ENCODE results near the gene USP48.

USP48 gene

DNA sequence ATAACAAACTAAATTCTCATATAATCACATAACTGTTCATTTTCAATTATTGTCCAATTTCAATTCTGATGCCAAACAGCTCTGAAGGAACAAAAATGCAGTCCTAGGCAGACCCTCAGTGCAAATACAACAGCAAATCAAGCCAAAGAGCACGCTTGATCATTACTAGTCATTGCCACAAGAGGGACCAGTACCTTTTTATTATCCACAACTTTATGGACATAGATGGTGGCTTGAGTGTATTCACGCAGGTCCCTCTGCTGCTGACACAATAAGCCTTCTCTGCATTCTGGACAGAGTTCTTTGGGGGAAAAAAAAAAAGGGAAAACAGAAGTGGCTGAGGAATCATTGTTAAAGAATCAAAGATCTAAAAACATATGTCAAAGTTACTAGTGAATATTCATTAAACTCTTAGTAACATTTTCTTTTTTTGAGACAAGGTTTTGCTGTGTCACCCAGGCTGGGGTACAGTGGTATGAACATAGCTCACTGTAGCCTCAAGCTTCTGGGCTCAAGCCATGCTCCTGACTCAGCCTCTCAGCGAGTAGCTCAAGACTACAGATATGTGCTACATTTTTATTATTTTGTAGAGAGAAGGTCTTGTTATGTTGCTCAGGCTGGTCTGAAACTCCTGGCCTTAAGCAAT lies 79.5 kb downstream of the USP48 start:
- Histone ChIP-seq H3K4me1 (ENCODE audit: insufficient read depth, low read length) (peaks cover 17% of the 10 kb centered on the region; the same call in 1 of the 2 replicates), H3K27me3 (ENCODE audit: insufficient read depth, low read length) (no peaks in the 10 kb centered on the region), H3K9me3 (ENCODE audit: insufficient read depth, low read depth, low read length) (no peaks in the 10 kb centered on the region), H3K36me3 (ENCODE audit: insufficient read depth, low read depth, low read length) (peaks cover 65% of the 10 kb centered on the region), H3K4me3 (ENCODE audit: low read length) (no peak overlapping the region), H3K27ac (ENCODE audit: low read length) (no peak overlapping the region), H3K9ac (ENCODE audit: low read depth, low read length) (no peak overlapping the region)

DNA sequence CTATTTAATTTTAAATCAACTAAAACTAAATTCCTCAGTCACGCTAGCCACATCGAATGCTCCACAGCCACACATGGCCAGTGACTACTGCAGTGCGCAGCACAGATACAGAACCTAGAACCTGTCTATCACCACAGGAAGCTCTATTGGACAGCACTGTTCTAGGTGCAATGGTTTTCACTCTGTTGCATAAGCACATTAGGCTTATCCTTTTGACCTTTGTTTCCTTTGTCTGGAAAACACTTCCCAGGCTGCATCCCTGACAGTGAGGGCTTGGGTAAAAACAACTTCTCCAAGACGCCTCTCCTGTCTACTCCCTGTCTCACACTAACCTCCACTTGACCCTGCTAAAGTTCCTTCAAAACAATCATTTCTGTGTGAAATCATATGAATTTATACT lies 80.2 kb downstream of the USP48 start:
- Histone ChIP-seq H3K27me3 (ENCODE audit: insufficient read depth, low read length) (no peaks in the 10 kb centered on the region), H3K4me1 (ENCODE audit: insufficient read depth, low read length) (peaks cover 16% of the 10 kb centered on the region; the same call in 1 of the 2 replicates), H3K9ac (ENCODE audit: low read depth, low read length) (no peak overlapping the region), H3K36me3 (ENCODE audit: insufficient read depth, low read depth, low read length) (peaks cover 66% of the 10 kb centered on the region), H3K27ac (ENCODE audit: low read length) (no peak overlapping the region), H3K9me3 (ENCODE audit: insufficient read depth, low read depth, low read length) (no peaks in the 10 kb centered on the region), H3K4me3 (ENCODE audit: low read length) (no peak overlapping the region)

DNA sequence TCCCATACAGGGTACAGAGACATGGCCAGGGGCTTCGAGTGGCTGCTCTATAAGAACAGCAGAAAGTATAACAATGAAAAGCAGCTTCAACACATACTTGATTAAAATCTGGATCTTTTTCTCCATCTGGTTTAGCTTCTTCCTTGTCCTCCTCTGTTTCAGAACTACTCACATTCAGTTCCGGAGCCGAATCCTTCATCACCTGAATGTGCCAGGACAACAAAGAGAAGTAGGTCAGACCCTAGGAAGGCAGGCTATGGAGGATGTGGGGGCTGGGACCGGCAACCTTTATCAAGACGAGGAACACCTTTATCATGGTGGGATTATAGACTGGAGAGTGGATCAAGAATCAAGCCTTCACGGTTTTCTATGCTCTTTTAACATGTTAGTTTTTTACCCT lies 81.5 kb downstream of the USP48 start:
- no peaks in the 10 kb centered on the region for H3K9me3 ChIP-seq (ENCODE audit: insufficient read depth, low read depth, low read length)
- no peak overlapping the region for H3K27ac ChIP-seq (ENCODE audit: low read length)
- no peak overlapping the region for H3K4me3 ChIP-seq (ENCODE audit: low read length)
- H3K4me1 ChIP-seq (ENCODE audit: insufficient read depth, low read length), result peaks cover 4% of the 10 kb centered on the region; the same call in 1 of the 2 replicates
- no peaks in the 10 kb centered on the region for H3K27me3 ChIP-seq (ENCODE audit: insufficient read depth, low read length)
- H3K36me3 ChIP-seq (ENCODE audit: insufficient read depth, low read depth, low read length), result peaks cover 68% of the 10 kb centered on the region
- no peak overlapping the region for H3K9ac ChIP-seq (ENCODE audit: low read depth, low read length)

DNA sequence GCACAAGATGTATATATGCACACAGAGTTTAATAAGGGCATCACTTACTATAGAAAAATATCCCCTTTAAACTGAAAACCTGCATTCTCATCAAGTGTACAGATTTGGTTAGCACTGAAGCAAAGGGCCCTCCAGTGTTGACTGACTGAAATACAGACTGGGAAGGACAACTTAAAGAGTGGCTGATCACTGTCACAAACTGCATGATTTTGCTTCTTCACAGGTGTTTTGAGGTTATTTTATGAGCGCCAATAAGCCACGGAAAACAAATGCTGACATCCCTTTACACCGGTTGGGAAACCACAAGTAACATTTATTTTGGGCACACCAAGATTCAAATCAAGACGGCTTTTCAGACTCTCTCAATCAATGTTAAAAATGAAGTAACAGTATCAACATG lies 82.9 kb downstream of the USP48 start:
- no peak overlapping the region for H3K27ac ChIP-seq (ENCODE audit: low read length)
- H3K27me3 ChIP-seq (ENCODE audit: insufficient read depth, low read length), result no peaks in the 10 kb centered on the region
- no peak overlapping the region for H3K4me3 ChIP-seq (ENCODE audit: low read length)
- H3K36me3 ChIP-seq (ENCODE audit: insufficient read depth, low read depth, low read length), result peaks cover 68% of the 10 kb centered on the region
- peaks cover 2% of the 10 kb centered on the region; the same call in 1 of the 2 replicates for H3K4me1 ChIP-seq (ENCODE audit: insufficient read depth, low read length)
- no peak overlapping the region for H3K9ac ChIP-seq (ENCODE audit: low read depth, low read length)
- H3K9me3 ChIP-seq (ENCODE audit: insufficient read depth, low read depth, low read length), result no peaks in the 10 kb centered on the region

DNA sequence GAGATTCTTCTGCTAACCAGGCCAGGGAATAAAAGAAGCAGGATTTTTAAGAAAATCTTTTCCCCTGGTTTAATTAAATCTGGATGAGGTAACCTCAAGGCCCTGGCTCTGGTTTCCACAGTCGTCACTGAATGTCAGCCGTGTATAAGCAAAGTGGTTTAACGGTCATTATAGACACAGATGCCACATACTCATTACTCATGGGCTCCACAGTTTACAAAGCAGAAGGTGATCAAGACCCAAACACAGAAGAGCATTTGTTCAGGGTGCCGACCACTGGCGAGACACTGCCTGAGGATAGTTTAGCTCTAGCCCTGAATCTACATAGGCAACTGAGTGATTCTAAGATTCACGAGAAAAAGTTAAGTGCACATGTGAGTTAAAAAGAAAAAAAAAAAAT lies 86.0 kb downstream of the USP48 start:
- Histone ChIP-seq H3K4me3 (ENCODE audit: low read length) (no peak overlapping the region), H3K27me3 (ENCODE audit: insufficient read depth, low read length) (no peaks in the 10 kb centered on the region), H3K36me3 (ENCODE audit: insufficient read depth, low read depth, low read length) (peaks cover 66% of the 10 kb centered on the region)

DNA sequence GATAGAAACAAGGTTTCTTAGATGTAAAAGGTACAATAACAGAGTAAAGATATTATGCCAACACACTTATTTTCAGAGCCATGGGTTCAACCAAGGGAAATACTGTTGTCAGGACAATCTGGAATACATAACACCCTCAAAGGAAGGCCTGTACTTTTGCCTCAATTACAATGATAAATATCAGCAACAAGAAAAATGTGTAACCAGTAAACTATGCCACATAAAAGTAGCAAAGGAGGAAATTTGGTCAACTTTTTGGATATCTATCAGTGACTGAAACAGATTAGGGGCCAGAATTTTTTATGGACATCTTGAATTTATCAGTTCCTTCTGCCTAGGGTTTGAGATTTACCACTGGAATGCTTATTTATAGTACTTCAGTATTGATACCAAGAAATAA lies 89.2 kb downstream of the USP48 start:
- Histone ChIP-seq H3K9me3 (ENCODE audit: insufficient read depth, low read depth, low read length) (no peaks in the 10 kb centered on the region), H3K27ac (ENCODE audit: low read length) (no peak overlapping the region), H3K4me3 (ENCODE audit: low read length) (no peak overlapping the region), H3K4me1 (ENCODE audit: insufficient read depth, low read length) (no peaks in the 10 kb centered on the region), H3K36me3 (ENCODE audit: insufficient read depth, low read depth, low read length) (peaks cover 74% of the 10 kb centered on the region), H3K27me3 (ENCODE audit: insufficient read depth, low read length) (no peaks in the 10 kb centered on the region), H3K9ac (ENCODE audit: low read depth, low read length) (no peak overlapping the region)

More for the DNA sequence above, 86.0 kb downstream of the USP48 start:
- no peaks in the 10 kb centered on the region for H3K9me3 ChIP-seq (ENCODE audit: insufficient read depth, low read depth, low read length)
- H3K27ac ChIP-seq (ENCODE audit: low read length), result no peak overlapping the region
- no peaks in the 10 kb centered on the region for H3K4me1 ChIP-seq (ENCODE audit: insufficient read depth, low read length)
- H3K9ac ChIP-seq (ENCODE audit: low read depth, low read length), result no peak overlapping the region

DNA sequence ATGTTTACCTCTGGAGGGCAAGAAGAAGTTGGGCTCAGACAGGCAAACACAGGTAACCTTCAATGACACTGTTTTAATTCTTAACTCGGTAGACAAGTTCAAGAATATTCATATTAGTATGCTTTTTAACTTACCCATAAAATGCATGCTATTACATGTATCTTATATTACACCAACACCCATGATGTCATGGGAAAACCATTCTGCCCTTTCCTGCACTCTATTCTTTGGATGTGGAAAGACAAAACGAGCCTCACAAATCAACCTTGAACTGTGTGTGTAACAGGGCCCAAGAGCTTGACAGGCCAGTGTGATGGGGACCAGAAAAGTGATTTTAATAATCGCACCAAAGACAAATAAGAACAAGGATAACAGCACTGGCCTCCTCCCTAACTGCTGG lies 91.2 kb downstream of the USP48 start:
- peaks cover 74% of the 10 kb centered on the region for H3K36me3 ChIP-seq (ENCODE audit: insufficient read depth, low read depth, low read length)
- H3K4me1 ChIP-seq (ENCODE audit: insufficient read depth, low read length), result peaks cover 4% of the 10 kb centered on the region; the same call in 1 of the 2 replicates
- H3K27ac ChIP-seq (ENCODE audit: low read length), result no peak overlapping the region
- no peak overlapping the region for H3K4me3 ChIP-seq (ENCODE audit: low read length)
- no peaks in the 10 kb centered on the region for H3K9me3 ChIP-seq (ENCODE audit: insufficient read depth, low read depth, low read length)
- no peaks in the 10 kb centered on the region for H3K27me3 ChIP-seq (ENCODE audit: insufficient read depth, low read length)
- H3K9ac ChIP-seq (ENCODE audit: low read depth, low read length), result no peak overlapping the region

DNA sequence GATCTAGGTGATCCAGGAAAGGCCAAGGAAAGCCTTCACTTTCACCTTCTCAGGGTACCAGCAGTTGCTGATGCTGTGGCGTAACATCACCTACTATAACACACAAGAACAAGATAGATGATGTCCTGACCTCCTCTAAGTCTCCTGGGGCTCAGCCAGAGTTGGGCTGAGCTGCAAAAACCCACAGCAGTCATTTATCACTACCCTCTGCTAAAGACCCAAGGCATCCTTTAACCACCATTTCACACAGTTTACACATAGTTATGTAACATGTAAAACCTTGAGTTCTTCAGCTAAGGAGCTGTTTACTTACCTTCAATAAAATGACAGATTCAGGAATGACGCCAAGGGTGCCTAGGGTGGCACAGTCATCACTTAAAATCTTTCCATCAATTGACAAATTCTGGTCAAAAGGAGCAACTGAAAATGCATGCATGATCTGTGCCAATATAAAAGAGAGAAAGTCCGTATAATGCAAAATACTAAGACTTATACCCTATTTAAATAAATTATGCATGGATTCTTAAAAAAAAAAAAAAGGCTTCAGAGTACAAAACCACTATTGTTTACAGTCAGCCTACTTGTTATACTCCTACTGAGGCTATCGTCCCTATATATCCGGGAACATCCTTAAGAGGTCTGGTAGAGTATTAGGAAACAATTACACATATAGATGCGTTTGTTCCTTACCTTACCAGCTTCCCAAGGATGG lies 93.1 kb downstream of the USP48 start:
- H3K27me3 ChIP-seq (ENCODE audit: insufficient read depth, low read length), result no peaks in the 10 kb centered on the region
- H3K4me1 ChIP-seq (ENCODE audit: insufficient read depth, low read length), result peaks cover 4% of the 10 kb centered on the region; the same call in 1 of the 2 replicates
- H3K4me3 ChIP-seq (ENCODE audit: low read length), result no peak overlapping the region
- no peak overlapping the region for H3K9ac ChIP-seq (ENCODE audit: low read depth, low read length)
- peaks cover 86% of the 10 kb centered on the region for H3K36me3 ChIP-seq (ENCODE audit: insufficient read depth, low read depth, low read length)
- H3K27ac ChIP-seq (ENCODE audit: low read length), result no peak overlapping the region
- H3K9me3 ChIP-seq (ENCODE audit: insufficient read depth, low read depth, low read length), result no peaks in the 10 kb centered on the region

DNA sequence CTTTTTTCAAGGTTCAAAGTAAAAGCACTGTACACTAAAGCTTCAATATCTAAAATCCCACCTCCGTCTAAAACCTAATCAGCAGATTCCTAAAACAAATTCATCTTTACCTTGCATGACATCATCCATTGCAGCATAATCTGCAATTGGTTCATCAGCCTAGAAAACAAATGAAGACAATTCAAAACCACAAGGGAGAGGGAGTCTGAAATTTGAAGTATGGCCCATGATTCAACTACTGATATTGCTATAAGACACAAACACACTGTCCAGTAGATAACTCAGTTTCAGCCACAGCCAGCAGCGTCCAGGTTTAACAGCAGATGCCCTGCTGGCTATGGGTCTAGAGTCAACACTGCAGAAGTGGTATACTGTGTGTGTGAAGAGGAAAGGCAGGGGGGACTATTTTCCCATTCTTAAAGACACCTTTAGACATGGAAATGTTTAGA lies 95.8 kb downstream of the USP48 start:
- H3K4me1 ChIP-seq (ENCODE audit: insufficient read depth, low read length), result peaks cover 4% of the 10 kb centered on the region; the same call in 1 of the 2 replicates
- H3K9me3 ChIP-seq (ENCODE audit: insufficient read depth, low read depth, low read length), result no peaks in the 10 kb centered on the region
- peaks cover 77% of the 10 kb centered on the region for H3K36me3 ChIP-seq (ENCODE audit: insufficient read depth, low read depth, low read length)
- H3K9ac ChIP-seq (ENCODE audit: low read depth, low read length), result no peak overlapping the region
- H3K27me3 ChIP-seq (ENCODE audit: insufficient read depth, low read length), result no peaks in the 10 kb centered on the region
- no peak overlapping the region for H3K27ac ChIP-seq (ENCODE audit: low read length)
- H3K4me3 ChIP-seq (ENCODE audit: low read length), result no peak overlapping the region

DNA sequence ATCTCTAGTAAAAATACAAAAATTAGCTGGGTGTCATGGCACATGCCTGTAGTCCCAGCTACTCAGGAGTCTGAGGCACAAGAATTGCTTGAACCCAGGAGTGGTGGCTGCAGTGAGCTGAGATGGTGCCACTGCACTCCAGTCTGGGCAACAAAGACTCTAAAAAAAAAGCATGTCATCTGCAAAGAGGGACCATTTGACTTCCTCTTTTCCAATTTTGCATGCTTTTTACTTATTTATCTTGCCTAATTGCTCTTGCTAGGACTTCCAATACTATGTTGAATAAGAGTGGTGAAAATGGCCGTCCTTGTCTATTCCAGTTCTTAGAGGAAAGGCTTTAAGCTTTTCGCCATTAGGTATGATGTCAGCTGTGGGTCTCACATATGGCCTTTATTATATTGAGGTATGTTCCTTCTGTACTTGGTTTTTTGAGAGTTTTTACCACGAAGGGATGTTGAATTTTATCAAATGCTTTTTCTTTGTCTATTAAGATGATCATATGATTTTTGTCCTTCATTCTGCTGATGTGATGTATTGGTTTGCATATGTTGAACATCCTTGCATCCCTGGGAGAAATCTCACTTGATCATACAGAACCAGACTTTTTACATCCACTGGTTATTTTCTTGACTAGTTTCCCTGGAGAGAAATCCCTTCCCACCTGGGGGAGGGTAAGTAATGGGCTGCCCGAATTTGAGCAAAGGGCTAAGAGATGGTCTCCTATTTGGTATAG lies 96.8 kb downstream of the USP48 start:
- H3K36me3 ChIP-seq (ENCODE audit: insufficient read depth, low read depth, low read length), result peaks cover 76% of the 10 kb centered on the region

DNA sequence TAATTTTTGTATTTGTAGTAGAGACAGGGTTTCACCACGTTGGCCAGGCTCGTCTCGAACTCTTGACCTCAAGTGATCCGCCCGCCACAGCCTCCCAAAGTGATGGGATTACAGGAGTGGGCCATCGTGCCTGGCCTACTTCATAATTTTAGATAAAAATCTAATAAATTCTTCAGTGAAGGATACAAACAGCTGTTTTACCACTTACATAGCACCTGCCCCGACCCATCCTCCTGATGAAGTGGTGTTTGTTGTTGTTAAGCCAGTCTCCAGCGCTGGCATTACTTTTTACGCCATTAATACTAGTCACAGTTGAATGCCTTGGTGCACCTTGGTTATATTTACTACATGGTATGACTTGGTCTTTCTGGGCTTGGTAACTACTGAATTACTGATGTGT lies 101.5 kb downstream of the USP48 start:
- H3K27me3 ChIP-seq (ENCODE audit: insufficient read depth, low read length), result no peaks in the 10 kb centered on the region
- no peaks in the 10 kb centered on the region for H3K4me1 ChIP-seq (ENCODE audit: insufficient read depth, low read length)
- H3K36me3 ChIP-seq (ENCODE audit: insufficient read depth, low read depth, low read length), result peaks cover 64% of the 10 kb centered on the region
- no peak overlapping the region for H3K9ac ChIP-seq (ENCODE audit: low read depth, low read length)
- H3K27ac ChIP-seq (ENCODE audit: low read length), result no peak overlapping the region
- no peaks in the 10 kb centered on the region for H3K9me3 ChIP-seq (ENCODE audit: insufficient read depth, low read depth, low read length)
- H3K4me3 ChIP-seq (ENCODE audit: low read length), result no peak overlapping the region

More for the DNA sequence above, 96.8 kb downstream of the USP48 start:
- Histone ChIP-seq H3K9ac (ENCODE audit: low read depth, low read length) (no peak overlapping the region), H3K4me3 (ENCODE audit: low read length) (no peak overlapping the region), H3K4me1 (ENCODE audit: insufficient read depth, low read length) (peaks cover 4% of the 10 kb centered on the region; the same call in 1 of the 2 replicates), H3K27ac (ENCODE audit: low read length) (no peak overlapping the region), H3K27me3 (ENCODE audit: insufficient read depth, low read length) (no peaks in the 10 kb centered on the region), H3K9me3 (ENCODE audit: insufficient read depth, low read depth, low read length) (no peaks in the 10 kb centered on the region)
